HK-2 (cell line): ENCODE results near the gene DYSF.

Source experiments
- DNase-seq: peaks from one replicate; pipeline ENCODE4 v3.0.0-alpha.2; 2018; ENCODE audit not compliant: unreplicated experiment

DYSF gene

GRCh38 chr2:71456617-71457016 lies 3.3 kb downstream of the DYSF start:
- DNase-seq = peak; percentile 48

GRCh38 chr2:71457123-71457915 lies 4.0 kb downstream of the DYSF start:
- DNase-seq = no peak

- no peak for DNase-seq
Observed at GRCh38 chr2:71457923-71458322, 4.6 kb downstream of the DYSF start.

- DNase-seq = peak; percentile 49
Observed at GRCh38 chr2:71458413-71459083, 5.2 kb downstream of the DYSF start.

- DNase-seq = no peak
Observed at GRCh38 chr2:71459084-71459431, 5.7 kb downstream of the DYSF start.

GRCh38 chr2:71460056-71460455 lies 6.7 kb downstream of the DYSF start:
- DNase-seq = no peak

- peak; percentile 27 for DNase-seq
Observed at GRCh38 chr2:71460595-71461303, 7.4 kb downstream of the DYSF start.

- no peak for DNase-seq
Observed at GRCh38 chr2:71461304-71461671, 7.9 kb downstream of the DYSF start.

GRCh38 chr2:71462056-71462605 lies 8.8 kb downstream of the DYSF start:
- no peak for DNase-seq

- DNase-seq = no peak
Observed at GRCh38 chr2:71462641-71463341, 9.4 kb downstream of the DYSF start.

- DNase-seq = no peak
Observed at GRCh38 chr2:71463342-71463654, 9.9 kb downstream of the DYSF start.

GRCh38 chr2:71464389-71464788 lies 11.0 kb downstream of the DYSF start:
- DNase-seq = no peak

- no peak for DNase-seq
Observed at GRCh38 chr2:71465356-71465755, 12.0 kb downstream of the DYSF start.

- no peak for DNase-seq
Observed at GRCh38 chr2:71465961-71466300, 12.6 kb downstream of the DYSF start.

GRCh38 chr2:71466301-71467179 lies 13.2 kb downstream of the DYSF start:
- peak; percentile 73 for DNase-seq

- DNase-seq = no peak
Observed at GRCh38 chr2:71467180-71467815, 13.9 kb downstream of the DYSF start.

GRCh38 chr2:71468279-71469015 lies 15.1 kb downstream of the DYSF start:
- no peak for DNase-seq

- DNase-seq = no peak
Observed at GRCh38 chr2:71469403-71470398, 16.3 kb downstream of the DYSF start.

- DNase-seq = peak; percentile 68
Observed at GRCh38 chr2:71471276-71471675, 17.9 kb downstream of the DYSF start.
